ENCODE data around the gene SLC66A1.

Gene SLC66A1

DNA sequence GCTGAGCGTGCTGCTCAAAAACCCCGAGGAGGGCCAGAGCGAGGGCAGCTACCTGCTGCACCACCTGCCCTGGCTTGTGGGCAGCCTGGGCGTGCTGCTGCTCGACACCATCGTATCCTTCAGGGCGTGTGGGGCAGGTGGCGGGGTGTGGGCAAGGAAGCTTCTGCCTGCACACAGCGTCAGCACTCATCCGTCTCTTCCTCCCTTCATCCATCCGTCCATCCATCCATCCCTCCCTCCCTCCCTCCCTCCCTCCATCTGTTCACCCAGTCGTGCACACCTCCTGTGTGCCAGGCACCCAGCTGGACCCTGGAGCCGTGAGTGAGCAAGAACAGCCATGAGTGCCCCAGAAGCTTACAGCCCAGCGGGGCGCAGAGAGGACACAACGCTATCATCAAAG, 15.2 kb downstream of the SLC66A1 start:
- Histone ChIP-seq H3K27ac (ENCODE audit: low read length) (no peak overlapping the region), H3K4me3 (ENCODE audit: low read depth in 1 of 2, low read length in 2 of 2) (no peak overlapping the region), H3K36me3 (ENCODE audit: control insufficient read depth in 1 of 2, insufficient read depth in 2 of 2, low read length in 2 of 2) (peaks cover 26 to 74% of the 10 kb centered on the region in 2 donors), H3K4me1 (ENCODE audit: control insufficient read depth in 1 of 2, insufficient read depth in 2 of 2, low read length in 2 of 2) (no peaks in the 10 kb centered on the region), H3K27me3 (ENCODE audit: low read depth, low read length) (no peaks in the 10 kb centered on the region), H3K9me3 (ENCODE audit: control insufficient read depth in 1 of 2, low read length in 2 of 2) (no peaks in the 10 kb centered on the region)

DNA sequence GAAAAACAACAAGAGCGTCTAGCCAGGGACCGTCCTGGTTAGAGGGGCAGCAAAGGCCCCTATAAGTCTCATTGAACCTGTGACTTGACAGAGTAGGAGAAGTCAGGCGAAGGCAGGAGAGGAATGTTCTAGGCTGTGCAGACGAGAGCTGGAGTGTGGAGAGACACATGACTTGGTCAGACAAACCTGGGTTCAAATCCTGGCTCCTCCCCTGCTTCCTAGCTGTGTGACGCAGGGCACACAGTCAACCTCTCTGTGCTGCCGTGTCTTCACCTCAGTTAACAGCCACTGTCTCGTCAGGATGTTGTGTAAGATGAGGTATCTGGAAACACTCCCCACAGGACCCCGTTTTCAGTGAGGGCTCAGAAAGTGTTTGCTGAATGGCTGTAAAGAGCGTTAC, 15.6 kb downstream of the SLC66A1 start:
- no peaks in the 10 kb centered on the region for H3K9me3 ChIP-seq (ENCODE audit: control insufficient read depth in 1 of 2, low read length in 2 of 2)
- no peaks in the 10 kb centered on the region for H3K4me1 ChIP-seq (ENCODE audit: control insufficient read depth in 1 of 2, insufficient read depth in 2 of 2, low read length in 2 of 2)
- H3K27me3 ChIP-seq (ENCODE audit: low read depth, low read length), result no peaks in the 10 kb centered on the region
- no peak overlapping the region for H3K4me3 ChIP-seq (ENCODE audit: low read depth in 1 of 2, low read length in 2 of 2)
- H3K36me3 ChIP-seq (ENCODE audit: control insufficient read depth in 1 of 2, insufficient read depth in 2 of 2, low read length in 2 of 2), result peaks cover 26 to 75% of the 10 kb centered on the region in 2 donors
- no peak overlapping the region for H3K27ac ChIP-seq (ENCODE audit: low read length)

DNA sequence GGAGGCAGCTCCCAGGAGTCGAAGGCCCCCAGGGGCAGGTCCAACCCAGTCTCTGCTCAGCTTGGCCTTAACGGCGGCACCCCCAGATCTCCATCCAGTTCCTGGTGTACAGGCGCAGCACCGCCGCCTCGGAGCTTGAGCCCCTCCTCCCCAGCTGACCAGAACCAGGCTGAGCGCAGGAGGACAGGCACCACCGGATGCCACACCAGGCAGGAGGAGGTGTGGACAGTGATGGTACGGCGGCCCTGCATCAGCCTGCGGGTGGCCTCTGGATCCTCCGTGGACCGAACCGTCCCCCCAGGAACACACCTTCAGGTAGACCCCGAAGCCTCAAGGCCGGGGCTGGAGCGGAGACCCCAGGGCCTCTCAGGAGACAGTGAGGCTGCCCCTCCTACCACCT, 16.4 kb downstream of the SLC66A1 start:
- no peaks in the 10 kb centered on the region for H3K9me3 ChIP-seq (ENCODE audit: control insufficient read depth in 1 of 2, low read length in 2 of 2)
- H3K4me1 ChIP-seq (ENCODE audit: control insufficient read depth in 1 of 2, insufficient read depth in 2 of 2, low read length in 2 of 2), result no peaks in the 10 kb centered on the region
- no peak overlapping the region for H3K27ac ChIP-seq (ENCODE audit: low read length)
- peaks cover 26 to 72% of the 10 kb centered on the region in 2 donors for H3K36me3 ChIP-seq (ENCODE audit: control insufficient read depth in 1 of 2, insufficient read depth in 2 of 2, low read length in 2 of 2)
- no peaks in the 10 kb centered on the region for H3K27me3 ChIP-seq (ENCODE audit: low read depth, low read length)
- H3K4me3 ChIP-seq (ENCODE audit: low read depth in 1 of 2, low read length in 2 of 2), result no peak overlapping the region

DNA sequence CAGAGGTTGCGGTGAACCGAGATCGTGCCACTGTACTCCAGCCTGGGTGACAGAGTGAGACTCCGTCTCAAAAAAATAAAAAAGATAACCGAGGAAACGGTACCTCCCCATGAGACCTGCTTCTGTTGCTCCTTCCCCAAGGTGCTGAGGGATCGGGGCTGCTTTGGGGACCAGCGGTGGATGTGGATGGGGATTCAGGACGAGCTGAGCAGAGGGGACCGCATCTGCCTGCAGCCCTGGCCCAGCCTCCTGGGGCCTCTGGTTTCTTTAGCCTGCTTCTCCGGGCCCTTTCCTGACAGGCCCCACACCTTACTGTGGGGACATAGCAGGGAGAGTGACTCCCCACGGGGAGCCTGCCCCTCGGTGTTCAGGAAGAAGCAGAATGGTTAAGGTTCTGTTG, 17.1 kb downstream of the SLC66A1 start:
- Histone ChIP-seq H3K36me3 (ENCODE audit: control insufficient read depth in 1 of 2, insufficient read depth in 2 of 2, low read length in 2 of 2) (peaks cover 19 to 65% of the 10 kb centered on the region in 2 donors), H3K4me1 (ENCODE audit: control insufficient read depth in 1 of 2, insufficient read depth in 2 of 2, low read length in 2 of 2) (no peaks in the 10 kb centered on the region), H3K9me3 (ENCODE audit: control insufficient read depth in 1 of 2, low read length in 2 of 2) (no peaks in the 10 kb centered on the region), H3K27ac (ENCODE audit: low read length) (no peak overlapping the region), H3K27me3 (ENCODE audit: low read depth, low read length) (no peaks in the 10 kb centered on the region), H3K4me3 (ENCODE audit: low read depth in 1 of 2, low read length in 2 of 2) (no peak overlapping the region)

DNA sequence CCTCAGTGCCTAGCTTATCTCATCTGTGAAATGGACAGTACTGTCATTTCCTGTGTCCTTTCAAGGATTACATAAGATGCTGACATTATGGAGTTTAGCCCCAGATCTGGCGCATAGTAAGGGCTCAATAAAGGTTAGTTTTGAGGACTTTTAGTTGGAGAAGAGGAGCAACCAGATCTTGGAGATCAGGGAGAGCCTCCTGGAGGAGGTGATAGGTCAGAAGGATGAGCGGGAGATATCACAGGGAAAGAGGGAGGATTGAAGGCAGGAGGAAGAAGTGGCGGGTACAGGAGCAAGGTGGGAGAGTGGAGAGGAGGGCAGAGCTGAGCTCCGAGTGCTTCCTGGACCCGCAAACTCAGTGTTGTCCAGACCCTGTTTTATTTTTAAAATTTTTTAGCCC, 17.5 kb downstream of the SLC66A1 start:
- Histone ChIP-seq H3K27me3 (ENCODE audit: low read depth, low read length) (no peaks in the 10 kb centered on the region), H3K9me3 (ENCODE audit: control insufficient read depth in 1 of 2, low read length in 2 of 2) (no peaks in the 10 kb centered on the region), H3K36me3 (ENCODE audit: control insufficient read depth in 1 of 2, insufficient read depth in 2 of 2, low read length in 2 of 2) (peaks cover 18 to 61% of the 10 kb centered on the region in 2 donors), H3K27ac (ENCODE audit: low read length) (no peak overlapping the region), H3K4me3 (ENCODE audit: low read depth in 1 of 2, low read length in 2 of 2) (no peak overlapping the region), H3K4me1 (ENCODE audit: control insufficient read depth in 1 of 2, insufficient read depth in 2 of 2, low read length in 2 of 2) (no peaks in the 10 kb centered on the region)

DNA sequence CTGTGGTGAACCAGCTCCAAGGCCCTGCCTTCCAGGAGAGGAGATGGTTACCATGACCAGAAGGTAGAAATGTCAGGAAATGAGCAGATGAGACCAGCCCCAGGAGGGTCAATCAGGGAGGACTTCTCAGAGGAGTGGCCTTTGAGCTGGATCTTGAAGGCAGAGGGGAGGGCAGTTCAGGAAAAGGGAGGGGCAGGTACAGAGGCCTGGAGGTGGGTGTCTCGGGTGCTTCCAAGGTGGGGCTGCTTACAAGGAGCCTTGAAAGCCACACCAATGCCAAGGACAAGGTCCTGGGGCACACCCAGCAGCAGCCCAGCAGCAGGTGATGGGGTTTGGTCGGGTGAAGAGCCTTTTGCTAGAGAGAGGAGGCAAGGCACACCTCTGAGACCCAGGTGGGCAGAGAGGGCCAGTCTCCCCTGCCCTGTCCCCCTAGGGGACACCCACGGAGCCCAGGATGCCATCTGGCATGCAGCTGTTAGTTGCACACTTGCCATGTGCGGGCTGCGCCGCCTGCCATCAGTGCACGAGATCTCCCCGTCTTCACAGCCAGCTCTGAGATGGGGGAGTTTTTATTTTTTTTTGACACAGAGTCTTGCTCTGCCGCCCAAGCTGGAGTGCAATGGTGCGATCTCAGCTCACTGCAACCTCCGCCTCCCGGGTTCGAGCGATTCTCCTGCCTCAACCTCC, 18.5 kb downstream of the SLC66A1 start:
- Histone ChIP-seq H3K27me3 (ENCODE audit: low read depth, low read length) (no peaks in the 10 kb centered on the region), H3K36me3 (ENCODE audit: control insufficient read depth in 1 of 2, insufficient read depth in 2 of 2, low read length in 2 of 2) (peaks cover 17 to 51% of the 10 kb centered on the region in 2 donors)

DNA sequence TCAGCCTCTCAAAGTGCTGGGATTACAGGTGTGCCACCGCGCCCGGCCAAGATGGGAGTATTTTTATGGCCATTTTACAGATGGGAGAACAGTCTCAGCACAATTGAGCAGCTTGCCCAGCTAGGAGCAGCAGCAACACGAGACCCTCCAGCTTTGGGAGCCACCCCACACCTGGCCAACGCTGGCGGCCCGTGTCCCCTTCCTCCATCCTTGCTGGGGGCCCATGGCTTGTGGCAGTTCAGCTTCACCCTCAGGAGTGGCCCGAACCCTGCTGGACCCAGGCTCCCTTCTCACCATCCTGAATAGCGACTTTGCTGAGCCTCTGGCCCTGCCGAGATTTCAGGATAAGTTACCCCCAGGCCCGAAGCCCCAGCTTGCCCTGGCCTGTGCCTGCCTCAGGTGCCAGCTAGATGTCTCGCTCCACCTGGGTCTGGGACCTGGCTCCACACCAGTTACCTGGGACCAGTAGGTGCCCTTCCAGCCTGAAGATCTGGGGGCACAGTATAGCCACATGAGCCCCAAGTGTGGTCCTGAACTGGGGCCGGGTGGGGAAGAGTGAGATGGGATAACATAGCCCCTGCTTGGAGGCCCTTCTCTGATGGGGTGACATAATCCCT, 19.2 kb downstream of the SLC66A1 start:
- Histone ChIP-seq H3K4me3 (ENCODE audit: low read depth in 1 of 2, low read length in 2 of 2) (no peak overlapping the region), H3K9me3 (ENCODE audit: control insufficient read depth in 1 of 2, low read length in 2 of 2) (no peaks in the 10 kb centered on the region), H3K4me1 (ENCODE audit: control insufficient read depth in 1 of 2, insufficient read depth in 2 of 2, low read length in 2 of 2) (no peaks in the 10 kb centered on the region), H3K36me3 (ENCODE audit: control insufficient read depth in 1 of 2, insufficient read depth in 2 of 2, low read length in 2 of 2) (peaks cover 13 to 43% of the 10 kb centered on the region in 2 donors), H3K27me3 (ENCODE audit: low read depth, low read length) (no peaks in the 10 kb centered on the region), H3K27ac (ENCODE audit: low read length) (no peak overlapping the region)

More for the DNA sequence above, 18.5 kb downstream of the SLC66A1 start:
- Histone ChIP-seq H3K4me3 (ENCODE audit: low read depth in 1 of 2, low read length in 2 of 2) (no peak overlapping the region), H3K27ac (ENCODE audit: low read length) (no peak overlapping the region), H3K9me3 (ENCODE audit: control insufficient read depth in 1 of 2, low read length in 2 of 2) (no peaks in the 10 kb centered on the region), H3K4me1 (ENCODE audit: control insufficient read depth in 1 of 2, insufficient read depth in 2 of 2, low read length in 2 of 2) (no peaks in the 10 kb centered on the region)

DNA sequence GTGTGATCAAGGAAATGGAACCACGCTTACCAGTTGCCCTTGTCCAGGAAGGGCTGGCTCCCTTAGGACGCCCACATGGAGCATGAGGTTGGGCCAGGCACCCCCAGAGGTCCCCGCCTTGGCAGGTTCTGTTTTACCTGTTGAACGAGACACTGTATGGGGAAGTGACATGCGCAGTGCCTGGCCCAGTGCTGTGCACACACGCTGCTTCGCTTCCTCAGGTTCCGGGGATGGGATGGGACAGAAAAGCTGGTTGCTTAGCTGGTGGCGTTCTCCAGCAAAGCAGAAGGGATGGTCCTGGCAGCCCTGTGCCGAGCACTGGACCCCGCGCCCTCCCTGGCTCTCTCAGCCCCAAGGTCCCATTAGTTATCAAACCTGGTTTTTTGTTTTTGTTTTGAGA, 20.7 kb downstream of the SLC66A1 start:
- H3K9me3 ChIP-seq (ENCODE audit: control insufficient read depth in 1 of 2, low read length in 2 of 2), result no peaks in the 10 kb centered on the region
- H3K4me3 ChIP-seq (ENCODE audit: low read depth in 1 of 2, low read length in 2 of 2), result no peak overlapping the region
- H3K4me1 ChIP-seq (ENCODE audit: control insufficient read depth in 1 of 2, insufficient read depth in 2 of 2, low read length in 2 of 2), result no peaks in the 10 kb centered on the region
- H3K27ac ChIP-seq (ENCODE audit: low read length), result no peak overlapping the region
- H3K27me3 ChIP-seq (ENCODE audit: low read depth, low read length), result no peaks in the 10 kb centered on the region
- H3K36me3 ChIP-seq (ENCODE audit: control insufficient read depth in 1 of 2, insufficient read depth in 2 of 2, low read length in 2 of 2), result peaks cover 9 to 32% of the 10 kb centered on the region in 2 donors

DNA sequence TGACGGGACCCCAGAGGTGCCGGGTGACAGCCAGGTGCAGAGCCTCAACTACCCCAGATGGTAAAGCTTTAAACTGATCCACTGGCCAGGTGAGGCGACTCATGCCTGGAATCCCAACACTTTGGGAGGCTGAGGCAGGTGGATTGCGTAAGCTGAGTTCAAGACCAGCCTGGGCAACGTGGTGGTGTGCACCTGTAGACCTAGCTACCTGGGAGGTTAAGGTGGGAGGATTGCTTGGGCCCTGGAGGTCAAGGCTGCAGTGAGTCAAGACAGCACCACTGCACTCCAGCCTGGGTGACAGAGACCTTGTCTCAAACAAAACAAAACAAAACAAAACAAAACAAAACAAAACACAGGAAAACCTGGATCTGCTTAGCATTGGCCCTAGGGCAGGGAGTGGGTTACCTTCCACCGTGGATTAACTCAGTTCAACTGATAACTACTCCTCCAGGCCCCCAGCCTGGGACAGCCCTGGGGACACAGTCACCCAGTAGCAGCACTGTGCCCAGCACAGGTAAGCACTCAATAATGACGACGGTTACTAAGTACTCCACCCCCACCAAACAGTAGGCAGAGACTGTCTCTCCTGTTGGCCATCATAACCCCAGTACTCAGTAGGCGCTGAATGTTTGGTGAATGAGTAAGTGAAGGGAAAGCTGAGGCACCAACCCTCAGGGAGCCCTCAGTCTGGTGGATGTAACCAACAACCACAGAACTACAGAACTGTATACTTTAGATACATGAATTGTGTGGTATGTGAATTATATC, 21.6 kb downstream of the SLC66A1 start:
- Histone ChIP-seq H3K36me3 (ENCODE audit: control insufficient read depth in 1 of 2, insufficient read depth in 2 of 2, low read length in 2 of 2) (peaks cover 6 to 31% of the 10 kb centered on the region in 2 donors), H3K27ac (ENCODE audit: low read length) (no peak overlapping the region), H3K4me3 (ENCODE audit: low read depth in 1 of 2, low read length in 2 of 2) (no peak overlapping the region), H3K4me1 (ENCODE audit: control insufficient read depth in 1 of 2, insufficient read depth in 2 of 2, low read length in 2 of 2) (no peaks in the 10 kb centered on the region), H3K27me3 (ENCODE audit: low read depth, low read length) (no peaks in the 10 kb centered on the region), H3K9me3 (ENCODE audit: control insufficient read depth in 1 of 2, low read length in 2 of 2) (no peaks in the 10 kb centered on the region)

DNA sequence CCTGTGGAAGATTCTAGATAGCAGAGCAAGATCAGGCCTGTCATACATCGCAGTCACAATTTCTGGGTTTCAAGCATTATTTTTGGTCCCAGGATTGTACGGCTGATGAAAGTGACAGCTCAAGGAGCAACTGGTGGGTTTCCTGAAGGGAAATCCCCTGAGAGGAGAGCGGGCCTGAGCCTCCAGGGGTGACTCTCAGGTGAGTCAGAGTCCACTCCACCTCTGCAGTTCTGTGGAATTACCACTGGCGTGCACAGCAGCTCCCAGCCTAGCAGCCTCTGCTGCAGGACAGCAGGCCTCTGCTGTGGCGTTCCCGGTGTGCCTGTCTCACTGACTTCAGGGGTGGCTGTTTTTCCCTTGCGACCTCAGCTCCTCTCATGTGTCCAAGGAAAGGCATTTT, 24.4 kb downstream of the SLC66A1 start:
- no peaks in the 10 kb centered on the region for H3K9me3 ChIP-seq (ENCODE audit: control insufficient read depth in 1 of 2, low read length in 2 of 2)
- H3K4me3 ChIP-seq (ENCODE audit: low read depth in 1 of 2, low read length in 2 of 2), result no peak overlapping the region
- no peak overlapping the region for H3K27ac ChIP-seq (ENCODE audit: low read length)
- peaks cover 0 to under 1% of the 10 kb centered on the region in 2 donors for H3K4me1 ChIP-seq (ENCODE audit: control insufficient read depth in 1 of 2, insufficient read depth in 2 of 2, low read length in 2 of 2)
- peaks cover 19 to 33% of the 10 kb centered on the region in 2 donors for H3K36me3 ChIP-seq (ENCODE audit: control insufficient read depth in 1 of 2, insufficient read depth in 2 of 2, low read length in 2 of 2)
- no peaks in the 10 kb centered on the region for H3K27me3 ChIP-seq (ENCODE audit: low read depth, low read length)

DNA sequence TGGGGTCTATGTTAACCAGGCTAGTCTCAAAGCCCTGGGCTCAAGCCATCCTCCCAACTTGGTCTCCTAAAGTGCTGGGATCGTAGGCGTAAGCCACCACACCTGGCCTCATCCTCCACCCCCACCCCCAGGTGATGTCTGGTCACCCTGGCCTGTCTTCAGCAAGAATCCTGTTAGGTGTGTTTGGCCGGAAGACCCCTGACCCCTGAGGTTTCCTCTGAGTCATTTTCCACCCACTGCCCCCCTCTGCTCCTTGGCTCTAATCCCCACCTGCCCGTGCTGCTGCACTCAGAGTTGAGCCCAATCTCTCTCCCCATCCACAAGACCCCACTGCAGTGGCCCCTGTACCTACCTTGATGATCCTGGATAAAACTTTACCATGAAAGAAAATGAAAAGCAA, 25.2 kb downstream of the SLC66A1 start:
- no peak overlapping the region for H3K4me3 ChIP-seq (ENCODE audit: low read depth in 1 of 2, low read length in 2 of 2)
- H3K27me3 ChIP-seq (ENCODE audit: low read depth, low read length), result no peaks in the 10 kb centered on the region
- no peaks in the 10 kb centered on the region for H3K9me3 ChIP-seq (ENCODE audit: control insufficient read depth in 1 of 2, low read length in 2 of 2)
- H3K27ac ChIP-seq (ENCODE audit: low read length), result no peak overlapping the region
- H3K36me3 ChIP-seq (ENCODE audit: control insufficient read depth in 1 of 2, insufficient read depth in 2 of 2, low read length in 2 of 2), result peaks cover 19 to 31% of the 10 kb centered on the region in 2 donors
- H3K4me1 ChIP-seq (ENCODE audit: control insufficient read depth in 1 of 2, insufficient read depth in 2 of 2, low read length in 2 of 2), result peaks cover 0 to 4% of the 10 kb centered on the region in 2 donors
